DLD1 (cell line): ENCODE data around the gene GNA14.
"Not testable (repeated sequence)": the region's sequence is repeated elsewhere in the genome, so short reads cannot be mapped to it uniquely, and the experiment has no call there.

Experiments used
- in situ Hi-C: cut with HindIII; loops from 2 replicates; pipeline ENCODE4 v1.10.0; 2017; ENCODE audit warnings: low sequenced_read_pairs

The GNA14 gene

GRCh38 chr9:77455312-77455927 is 192.7 kb downstream of the GNA14 start:
- in situ Hi-C loops, result no loop called here

- in situ Hi-C loops, result no loop called here
These were observed 193.5 kb downstream of the GNA14 start for GRCh38 chr9:77454663-77455062.

- in situ Hi-C loops, result no loop called here
These were observed 194.1 kb downstream of the GNA14 start for GRCh38 chr9:77453825-77454647.

- in situ Hi-C loops, result no loop called here
These were observed 196.6 kb downstream of the GNA14 start for GRCh38 chr9:77451507-77451906.

- in situ Hi-C loops, result no loop called here
These were observed 198.0 kb downstream of the GNA14 start for GRCh38 chr9:77450085-77450475.

- in situ Hi-C loops, result no loop called here
These were observed 198.7 kb downstream of the GNA14 start for GRCh38 chr9:77449240-77450084.

GRCh38 chr9:77447646-77448045 is 200.5 kb downstream of the GNA14 start:
- in situ Hi-C loops, result no loop called here

GRCh38 chr9:77442436-77442835 is 205.7 kb downstream of the GNA14 start:
- in situ Hi-C loops, result no loop called here

- in situ Hi-C loops, result not testable (repeated sequence)
These were observed 207.0 kb downstream of the GNA14 start for GRCh38 chr9:77441124-77441523.

GRCh38 chr9:77440057-77440456 is 208.1 kb downstream of the GNA14 start:
- in situ Hi-C loops, result no loop called here

GRCh38 chr9:77438653-77439052 is 209.5 kb downstream of the GNA14 start:
- in situ Hi-C loops, result no loop called here

- in situ Hi-C loops, result no loop called here
These were observed 212.4 kb downstream of the GNA14 start for GRCh38 chr9:77435688-77436087.

GRCh38 chr9:77435277-77435676 is 212.8 kb downstream of the GNA14 start:
- in situ Hi-C loops, result no loop called here

GRCh38 chr9:77433675-77434445 is 214.3 kb downstream of the GNA14 start:
- in situ Hi-C loops, result no loop called here

- in situ Hi-C loops, result no loop called here
These were observed 216.1 kb downstream of the GNA14 start for GRCh38 chr9:77432053-77432452.

- in situ Hi-C loops, result no loop called here
These were observed 218.2 kb downstream of the GNA14 start for GRCh38 chr9:77429928-77430327.

- in situ Hi-C loops, result no loop called here
These were observed 220.7 kb downstream of the GNA14 start for GRCh38 chr9:77427256-77427927.

- in situ Hi-C loops, result no loop called here
These were observed 221.4 kb downstream of the GNA14 start for GRCh38 chr9:77426712-77427111.

GRCh38 chr9:77424993-77425392 is 223.1 kb downstream of the GNA14 start:
- in situ Hi-C loops, result no loop called here

GRCh38 chr9:77423841-77424240 is 224.3 kb downstream of the GNA14 start:
- in situ Hi-C loops, result no loop called here
